ENCODE data around the gene RPLP2. TPM values are rescaled to one million over a fixed set of nuclear protein-coding genes. Genes with fewer than 3 reads are reported as not detected.

Gene RPLP2
- total and polyA plus RNA-seq, 2 donors (not counting 1 experiment from before 2014, with no cell fraction given): 525 to 3,947 TPM

DNA sequence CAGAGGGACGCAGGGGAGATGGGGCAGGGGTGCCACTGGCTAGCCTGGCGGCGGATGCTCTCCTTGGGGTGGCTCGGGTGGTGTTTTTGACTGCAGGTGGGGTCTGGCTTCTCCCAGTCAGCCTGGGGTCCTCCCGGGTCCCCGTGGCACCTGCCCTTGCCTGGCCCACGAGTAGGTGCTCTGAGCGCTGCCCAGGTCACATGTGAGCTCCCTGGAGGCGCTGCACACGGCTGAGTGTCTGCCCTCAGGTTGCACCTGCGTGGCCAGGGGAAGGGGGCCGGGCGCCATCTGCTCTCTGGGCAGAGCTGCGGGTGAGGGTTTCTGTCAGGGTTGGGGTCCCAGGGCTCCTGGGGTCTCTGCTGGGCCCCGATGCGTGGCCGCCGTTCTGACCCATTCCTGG lies 38.1 kb downstream of the RPLP2 start:
- peak overlapping the region; percentile 96 for H3K4me2 ChIP-seq (replicated peaks; ENCODE audit: low read depth, low read length, poor library complexity, severe bottlenecking)
- H3K9ac ChIP-seq (ENCODE audit: low read length): no peak overlapping the region
- H3K27me3 Mint-ChIP-seq: peaks cover 3% of the 10 kb centered on the region
- no peak overlapping the region for H3K27ac ChIP-seq (ENCODE audit: low read length in 2 of 2)
- H3K4me3 Mint-ChIP-seq: no peak overlapping the region
- ChIA-PET POLR2A (interaction anchor here (0.9 kb wide), 1 partner anchor 641 kb away, joined by 3 read pairs; the partner anchor contains the start of genes BET1L and RIC8A), CTCF (interaction anchor here (0.8 to 3.1 kb wide), 7 partner anchors 17 to 206 kb away, joined by 3 to 26 read pairs (median 3); no protein-coding TSS in a partner anchor)
- 63% methylated on average over 17 of the region's 18 CpGs for WGBS (ENCODE audit: insufficient coverage)
- no peaks in the 10 kb centered on the region for H3K36me3 ChIP-seq (replicated peaks in 1 of 2; ENCODE audit: control extremely low read depth in 1 of 2, control insufficient read depth in 1 of 2, extremely low read depth in 1 of 2, insufficient read depth in 2 of 2, low read length in 1 of 2)
- no peaks in the 10 kb centered on the region for H3K9me3 Mint-ChIP-seq (ENCODE audit: insufficient read depth)
- ATAC-seq (ENCODE audit: low read depth) (no peak), DNase-seq (peak; percentile 33)
- H3K27ac Mint-ChIP-seq: no peak overlapping the region
- no peaks in the 10 kb centered on the region for H3K9me3 ChIP-seq (ENCODE audit: control extremely low read depth in 1 of 3, control insufficient read depth in 2 of 3, insufficient read depth in 1 of 3, low read length in 2 of 3)
- H3K4me3 ChIP-seq (ENCODE audit: control extremely low read depth in 1 of 5, extremely low read depth in 1 of 5, insufficient read depth in 1 of 5, low read depth in 2 of 5, low read length in 4 of 5): no peak overlapping the region
- peaks cover 8% of the 10 kb centered on the region for H4K20me1 ChIP-seq (ENCODE audit: control insufficient read depth, insufficient read depth, low read length, poor library complexity, severe bottlenecking)
- peaks cover 0 to 48% (median 11%) of the 10 kb centered on the region in 4 experiments for H3K27me3 ChIP-seq (replicated peaks in 1 of 4; ENCODE audit: control extremely low read depth in 1 of 4, control insufficient read depth in 3 of 4, insufficient read depth in 4 of 4, low read length in 3 of 4)
- H3K79me2 ChIP-seq (ENCODE audit: control insufficient read depth, insufficient read depth, low read length): no peaks in the 10 kb centered on the region
- H2AFZ ChIP-seq (ENCODE audit: insufficient read depth, low read depth, low read length, poor library complexity, severe bottlenecking): no peak overlapping the region
- no peak for TF ChIP-seq CTCF (IDR thresholded peaks at IDR 0.05)
- TF ChIP-seq EZH2 (IDR thresholded peaks at IDR 0.05; ENCODE audit: borderline replicate concordance, insufficient read depth, low read depth, low read length, poor library complexity, severe bottlenecking): no peak
- intact Hi-C loops (cut with micrococcal nuclease): no loop called here
- peaks cover 28 to 36% of the 10 kb centered on the region in 2 donors for H3K4me1 ChIP-seq (ENCODE audit: control insufficient read depth in 2 of 2, insufficient read depth in 2 of 2, low read length in 2 of 2)
- peaks cover 20% of the 10 kb centered on the region for H3K4me1 Mint-ChIP-seq

DNA sequence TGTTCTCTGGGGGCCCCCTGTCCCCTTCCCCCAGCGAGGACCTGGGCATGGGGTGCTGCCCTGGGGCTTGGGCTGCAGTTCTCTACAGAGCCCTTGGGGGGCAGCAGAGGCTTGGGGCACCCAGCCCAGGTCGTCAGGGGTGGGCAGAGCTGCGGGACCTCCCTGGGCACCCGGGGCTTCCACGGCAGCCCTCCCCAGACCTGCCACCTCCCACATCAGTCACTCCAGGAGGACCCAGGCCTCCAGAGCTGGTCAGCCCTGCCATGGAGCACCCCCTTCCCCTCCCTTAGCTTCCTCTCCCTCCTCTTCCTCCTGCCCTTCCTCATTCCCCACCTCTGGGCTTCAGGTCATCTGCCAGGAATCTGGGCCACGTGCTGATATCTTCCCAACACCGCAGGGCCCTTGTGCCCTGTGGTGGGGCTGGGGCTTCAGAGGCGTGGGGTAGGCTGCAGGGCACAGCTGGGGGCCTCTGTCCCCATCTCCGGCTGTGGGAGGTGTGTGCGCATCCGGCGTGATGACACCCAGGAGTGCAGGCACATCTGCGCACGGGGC lies 38.7 kb downstream of the RPLP2 start:
- peaks cover 0 to 44% (median 10%) of the 10 kb centered on the region in 4 experiments for H3K27me3 ChIP-seq (replicated peaks in 1 of 4; ENCODE audit: control extremely low read depth in 1 of 4, control insufficient read depth in 3 of 4, insufficient read depth in 4 of 4, low read length in 3 of 4)
- ATAC-seq (ENCODE audit: low read depth): peak; percentile 75

More for the DNA sequence above, 38.7 kb downstream of the RPLP2 start:
- H3K9me3 ChIP-seq (ENCODE audit: control extremely low read depth in 1 of 3, control insufficient read depth in 2 of 3, insufficient read depth in 1 of 3, low read length in 2 of 3): no peaks in the 10 kb centered on the region
- peaks cover 8% of the 10 kb centered on the region for H4K20me1 ChIP-seq (ENCODE audit: control insufficient read depth, insufficient read depth, low read length, poor library complexity, severe bottlenecking)
- H3K36me3 ChIP-seq (replicated peaks in 1 of 2; ENCODE audit: control extremely low read depth in 1 of 2, control insufficient read depth in 1 of 2, extremely low read depth in 1 of 2, insufficient read depth in 2 of 2, low read length in 1 of 2): no peaks in the 10 kb centered on the region
- no peak overlapping the region for H3K27ac ChIP-seq (ENCODE audit: low read length in 2 of 2)
- H3K4me3 ChIP-seq (ENCODE audit: control extremely low read depth in 1 of 5, extremely low read depth in 1 of 5, insufficient read depth in 1 of 5, low read depth in 2 of 5, low read length in 4 of 5): peak overlapping the region in 1 of 5 experiments; percentile 51
- H3K79me2 ChIP-seq (ENCODE audit: control insufficient read depth, insufficient read depth, low read length): no peaks in the 10 kb centered on the region
- H2AFZ ChIP-seq (ENCODE audit: insufficient read depth, low read depth, low read length, poor library complexity, severe bottlenecking): no peak overlapping the region
- TF ChIP-seq CTCF (IDR thresholded peaks at IDR 0.05): peak; percentile 92
- no peak for TF ChIP-seq EZH2 (IDR thresholded peaks at IDR 0.05; ENCODE audit: borderline replicate concordance, insufficient read depth, low read depth, low read length, poor library complexity, severe bottlenecking)
- H3K27me3 Mint-ChIP-seq: peaks cover 3% of the 10 kb centered on the region
- 30% methylated on average over 14 of the region's 14 CpGs for WGBS (ENCODE audit: insufficient coverage)
- no peak overlapping the region for H3K27ac Mint-ChIP-seq
- intact Hi-C loops (cut with micrococcal nuclease): no loop called here
- no peak overlapping the region for H3K9ac ChIP-seq (ENCODE audit: low read length)
- peak overlapping the region; percentile 96 for H3K4me2 ChIP-seq (replicated peaks; ENCODE audit: low read depth, low read length, poor library complexity, severe bottlenecking)
- peak; percentile 76 for DNase-seq
- H3K4me3 Mint-ChIP-seq: peak overlapping the region; percentile 80
- H3K9me3 Mint-ChIP-seq (ENCODE audit: insufficient read depth): no peaks in the 10 kb centered on the region
- peaks cover 25 to 31% of the 10 kb centered on the region in 2 donors for H3K4me1 ChIP-seq (ENCODE audit: control insufficient read depth in 2 of 2, insufficient read depth in 2 of 2, low read length in 2 of 2)
- CTCF ChIA-PET: interaction anchor here (0.8 to 3.1 kb wide), 7 partner anchors 17 to 202 kb away, joined by 3 to 26 read pairs (median 3); no protein-coding TSS in a partner anchor
- POLR2A ChIA-PET: interaction anchor here (0.9 kb wide), 1 partner anchor 641 kb away, joined by 3 read pairs; the partner anchor contains the start of genes BET1L and RIC8A
- H3K4me1 Mint-ChIP-seq: peaks cover 18% of the 10 kb centered on the region
